H1 (cell line): Measurements from ENCODE around the gene SCARB2. TPM values are rescaled to one million over a fixed set of nuclear protein-coding genes. Genes with fewer than 3 reads are reported as not detected.

Experiments
- CEBPB ChIP-seq: IDR thresholded peaks from 2 replicates; pipeline ENCODE4 v1.6.1; 2012; ENCODE audit warnings: low read depth, low read length
- CHD7 ChIP-seq: fragments of 300-600 bp; sonication (generic); IDR thresholded peaks from 2 replicates; pipeline ENCODE4 v1.7.1; 2012; ENCODE audit warnings: low read length, moderate library complexity, mild to moderate bottlenecking, inconsistent platforms; ENCODE audit not compliant: insufficient replicate concordance
- CREB1 ChIP-seq: IDR thresholded peaks from 2 replicates; pipeline ENCODE4 v1.6.1; 2012; ENCODE audit warnings: inconsistent platforms
- NRF1 ChIP-seq: IDR thresholded peaks from 2 replicates; pipeline ENCODE4 v1.6.1; 2011; ENCODE audit warnings: mild to moderate bottlenecking, low read depth, low read length, improper control_type of control experiment
- SIRT6 ChIP-seq: IDR thresholded peaks from one replicate; pipeline ENCODE4 v1.7.1; 2012; ENCODE audit warnings: low read length, inconsistent platforms
- ZNF274 ChIP-seq: IDR thresholded peaks from 2 replicates; pipeline ENCODE4 v1.7.0; 2012; ENCODE audit warnings: low read length, borderline replicate concordance; ENCODE audit errors: extremely low read depth
- polyA plus RNA-seq, 7 experiments: library from polyadenylated mRNA; depleted of rRNA in 3 of 7; stranded (reverse) in 5 of 7; unstranded in 2 of 7; fragments of >200 nt in 5 of 7; fragments of 200-250 nt in 2 of 7; gene quantifications; 1 replicate in 5 of 7; 2 replicates in 1 of 7; 4 replicates in 1 of 7; pipeline versions ENCODE4 v1.2.1 to v1.2.3, GENCODE V29; 2011 to 2013; ENCODE audit warnings: missing spikeins in 2 of 7, mixed read lengths in 2 of 7
- total RNA-seq: library from RNA; stranded (reverse); fragmentation: NEBNext Ultra II Directional; extraction: Animal tissue kit (Norgen Biotek cat#: 25700); gene quantifications from 2 replicates; pipeline ENCODE4 v1.2.1, GENCODE V29; 2021

Gene SCARB2
- total and polyA plus RNA-seq, 2 of the 8 experiments (the other 6 are each of a cell fraction or from before 2014, with no cell fraction given), result 18.5 to 35.7 TPM

- TF ChIP-seq CHD7 (no peak), ZNF274 (no peak), SIRT6 (no peak), CREB1 (no peak), CEBPB (no peak), NRF1 (no peak)
These were observed 26.5 kb downstream of the SCARB2 start (continued) for GRCh38 chr4:76187152-76187551.
